Naive thymus-derived CD4-positive, alpha-beta T cell (primary cell): Measurements from ENCODE around the gene FSTL3. TPM values are rescaled to one million over a fixed set of nuclear protein-coding genes. Genes with fewer than 3 reads are reported as not detected.
"Not testable (repeated sequence)": the region's sequence is repeated elsewhere in the genome, so short reads cannot be mapped to it uniquely, and the experiment has no call there.

Experiments used
- ATAC-seq: fragments of 150-1000 bp; cut with Tn5 transposase; 2 replicates; pipeline ENCODE4 v1.10.0; 2021; ENCODE audit warnings: mild to moderate bottlenecking, moderate library complexity
- CTCF ChIA-PET: fragments of 350-600 bp; sonication (Branson Sonifier 250); formaldehyde crosslinking; loops from one replicate; lab custom pipeline; 2021; ENCODE audit warnings: antibody characterized with exemption; lab: Charles Lee
- POLR2A ChIA-PET: fragments of 350-600 bp; sonication (Branson Sonifier 250); formaldehyde crosslinking; loops from one replicate; lab custom pipeline; 2021; ENCODE audit warnings: antibody characterized with exemption, inconsistent platforms; lab: Charles Lee
- DNase-seq, 9 donors: peaks; one replicate each; pipeline versions ENCODE4 v3.0.0 to v3.0.0-alpha.2; 2020 to 2022; ENCODE audit warnings: mixed read lengths in 1 of 9
- H3K27ac ChIP-seq: one replicate; pipeline ENCODE4 v1.7.0; 2013; ENCODE audit warnings: mild to moderate bottlenecking, low read depth, low read length, moderate library complexity
- H3K27me3 ChIP-seq, 2 donors: one replicate each; pipeline ENCODE4 v1.7.0; 2013; ENCODE audit warnings: low read length in 2 of 2, mild to moderate bottlenecking in 2 of 2, moderate library complexity in 2 of 2; ENCODE audit not compliant: control insufficient read depth in 2 of 2, insufficient read depth in 2 of 2
- H3K36me3 ChIP-seq, 3 experiments: 1 replicate in 2 of 3; 2 replicates in 1 of 3; pipeline ENCODE4 v1.7.0; 2013; ENCODE audit warnings: low read length in 3 of 3, mild to moderate bottlenecking in 3 of 3, moderate library complexity in 1 of 3; ENCODE audit not compliant: insufficient read depth in 3 of 3, control insufficient read depth in 2 of 3
- H3K4me1 ChIP-seq, 2 donors: one replicate each; pipeline ENCODE4 v1.7.0; 2013; ENCODE audit warnings: low read length in 2 of 2, mild to moderate bottlenecking in 2 of 2, moderate library complexity in 1 of 2; ENCODE audit not compliant: control insufficient read depth in 2 of 2, insufficient read depth in 2 of 2
- H3K4me3 ChIP-seq: 2 replicates; pipeline ENCODE4 v1.7.0; 2013; ENCODE audit warnings: mild to moderate bottlenecking, low read length
- H3K9me3 ChIP-seq, 3 experiments: 1 replicate in 2 of 3; 2 replicates in 1 of 3; pipeline ENCODE4 v1.7.0; 2013; ENCODE audit warnings: low read length in 3 of 3; ENCODE audit not compliant: control insufficient read depth in 2 of 3
- H3K27ac Mint-ChIP-seq, 9 donors: one replicate each; pipeline ENCODE4 v1.8.0; 2020 to 2022; ENCODE audit warnings: mixed read lengths in 9 of 9, mild to moderate bottlenecking in 8 of 9, moderate library complexity in 5 of 9, inconsistent platforms in 2 of 9
- H3K27me3 Mint-ChIP-seq, 5 donors: one replicate each; pipeline ENCODE4 v1.8.0; 2021 to 2022; ENCODE audit warnings: mixed read lengths in 5 of 5, mild to moderate bottlenecking in 1 of 5
- H3K36me3 Mint-ChIP-seq, 5 donors: one replicate each; pipeline ENCODE4 v1.8.0; 2020 to 2022; ENCODE audit warnings: mixed read lengths in 5 of 5, mild to moderate bottlenecking in 3 of 5, inconsistent platforms in 1 of 5
- H3K4me1 Mint-ChIP-seq, 7 donors: one replicate each; pipeline ENCODE4 v1.8.0; 2020 to 2022; ENCODE audit warnings: mixed read lengths in 7 of 7, mild to moderate bottlenecking in 3 of 7, inconsistent platforms in 1 of 7
- H3K4me3 Mint-ChIP-seq, 10 donors: one replicate each; pipeline ENCODE4 v1.8.0; 2020 to 2022; ENCODE audit warnings: mild to moderate bottlenecking in 10 of 10, mixed read lengths in 10 of 10, moderate library complexity in 6 of 10, inconsistent platforms in 2 of 10
- H3K9me3 Mint-ChIP-seq, 11 donors: one replicate each; pipeline ENCODE4 v1.8.0; 2020 to 2022; ENCODE audit warnings: mixed read lengths in 11 of 11, mild to moderate bottlenecking in 4 of 11, inconsistent platforms in 1 of 11, moderate library complexity in 1 of 11
- intact Hi-C, 2 donors: fragments of 100-400 bp; cut with micrococcal nuclease; formaldehyde crosslinking; loops; one replicate each; pipeline ENCODE4 v1.15.1; 2023
- polyA plus RNA-seq, 2 donors: library from polyadenylated mRNA; unstranded; fragments of 300-500 nt; fragmentation: Illumina TruSeq; gene quantifications; one replicate each; pipeline ENCODE4 v1.2.3, GENCODE V29; 2021
- total RNA-seq, 6 experiments: library from RNA in 5 of 6; stranded (reverse) in 5 of 6; gene quantifications; 1 replicate in 5 of 6; 2 replicates in 1 of 6; pipeline ENCODE4 v1.2.3 and lab custom pipeline; 2021 to 2026

The FSTL3 gene
- total and polyA plus RNA-seq, 7 experiments from 2014 or later: 2.7 to 6.4 (median 4.7) TPM

GRCh38 chr19:663682-664117, 12.5 kb upstream of the FSTL3 start:
- peaks cover 19 to 37% (median 30%) of the 10 kb centered on the region in 7 donors for H3K4me1 Mint-ChIP-seq
- H3K9me3 Mint-ChIP-seq: peaks cover 0 to 3% (median 0%) of the 10 kb centered on the region in 11 donors
- CTCF ChIA-PET: interaction anchor here (0.8 to 1.3 kb wide), 3 partner anchors 70 to 200 kb away, joined by 3 to 7 read pairs (median 4); no protein-coding TSS in a partner anchor
- H3K36me3 Mint-ChIP-seq: peaks cover 0 to 5% (median 0%) of the 10 kb centered on the region in 5 donors
- Histone ChIP-seq H3K27me3 (no peaks in the 10 kb centered on the region), H3K9me3 (no peaks in the 10 kb centered on the region), H3K4me3 (peak overlapping the region; percentile 53), H3K4me1 (peaks cover 21 to 24% of the 10 kb centered on the region in 2 donors), H3K36me3 (peaks cover 0 to 22% (median 0%) of the 10 kb centered on the region in 3 experiments), H3K27ac (peak overlapping the region; percentile 90)
- peaks cover 0 to 7% (median 0%) of the 10 kb centered on the region in 5 donors for H3K27me3 Mint-ChIP-seq
- peak overlapping the region; percentile 75 to 95 (median 81) for H3K4me3 Mint-ChIP-seq
- H3K27ac Mint-ChIP-seq: peak overlapping the region; percentile 82 to 93 (median 87)
- ATAC-seq (no peak), DNase-seq (no peak)
- POLR2A ChIA-PET: interaction anchor here (1.0 to 1.8 kb wide), 7 partner anchors 15 to 605 kb away, joined by 3 to 11 read pairs (median 5); partner anchors contain the start of genes CDC34, CIRBP and POLRMT
- intact Hi-C loops: loop anchor here (1.0 to 10.0 kb wide), 9 partner anchors 17 to 741 kb away; partner anchors contain the start of genes BSG (in 2 of the 2), PTBP1 (in 2 of the 2), ATP5F1D (in 1 of the 2) and CDC34 (in 1 of the 2)

GRCh38 chr19:664913-665443, 11.2 kb upstream of the FSTL3 start:
- H3K4me1 Mint-ChIP-seq: peaks cover 16 to 31% (median 23%) of the 10 kb centered on the region in 7 donors
- CTCF ChIA-PET: interaction anchor here (0.6 to 0.9 kb wide), 2 partner anchors 14 to 23 kb away, joined by 4 to 7 read pairs; no protein-coding TSS in a partner anchor
- no peaks in the 10 kb centered on the region for H3K27me3 ChIP-seq
- DNase-seq (peak; percentile 66 to 85 (median 75)), ATAC-seq (peak; percentile 39)
- peaks cover 8 to 12% of the 10 kb centered on the region in 2 donors for H3K4me1 ChIP-seq
- H3K9me3 ChIP-seq: no peaks in the 10 kb centered on the region
- POLR2A ChIA-PET: no interaction called here
- peaks cover 0 to 5% (median 0%) of the 10 kb centered on the region in 5 donors for H3K36me3 Mint-ChIP-seq
- peaks cover 0 to 14% (median 0%) of the 10 kb centered on the region in 3 experiments for H3K36me3 ChIP-seq
- H3K4me3 Mint-ChIP-seq: peak overlapping the region; percentile 62 to 95 (median 75)
- H3K4me3 ChIP-seq: peak overlapping the region; percentile 34
- peaks cover 0 to 6% (median 0%) of the 10 kb centered on the region in 11 donors for H3K9me3 Mint-ChIP-seq
- peak overlapping the region; percentile 34 to 90 (median 86) for H3K27ac Mint-ChIP-seq
- H3K27ac ChIP-seq: peak overlapping the region; percentile 31
- H3K27me3 Mint-ChIP-seq: peaks cover 0 to 14% (median 0%) of the 10 kb centered on the region in 5 donors
- intact Hi-C loops: loop anchor here (1.0 to 10.0 kb wide), 6 partner anchors 69 to 740 kb away; partner anchors contain the start of genes ATP5F1D (in 1 of the 2), BSG (in 1 of the 2), DAZAP1 (in 1 of the 2) and GAMT (in 1 of the 2)

- not testable (repeated sequence) for H3K4me3 Mint-ChIP-seq, H3K27ac Mint-ChIP-seq, H3K27me3 ChIP-seq, H3K36me3 Mint-ChIP-seq, H3K9me3 ChIP-seq, H3K9me3 Mint-ChIP-seq, H3K4me3 ChIP-seq, H3K4me1 ChIP-seq, H3K36me3 ChIP-seq, DNase-seq, H3K27ac ChIP-seq, ATAC-seq
- H3K27me3 Mint-ChIP-seq: peaks cover 0 to 14% (median 0%) of the 10 kb centered on the region in 5 donors
- intact Hi-C loops: loop anchor here (10.0 kb wide), 3 partner anchors 238 to 738 kb away; partner anchors contain the start of genes ATP5F1D (in 1 of the 2), DAZAP1 (in 1 of the 2), GAMT (in 1 of the 2) and MIDN (in 1 of the 2)
- ChIA-PET CTCF (interaction anchor here (1.3 kb wide), 1 partner anchor 67 kb away, joined by 6 read pairs; no protein-coding TSS in a partner anchor), POLR2A (interaction anchor here (1.0 to 1.5 kb wide), 2 partner anchors 8 to 13 kb away, joined by 3 to 5 read pairs; no protein-coding TSS in a partner anchor)
- H3K4me1 Mint-ChIP-seq: peaks cover 7 to 19% (median 14%) of the 10 kb centered on the region in 7 donors
These were observed 9.1 kb upstream of the FSTL3 start for GRCh38 chr19:666985-667573.

GRCh38 chr19:668675-669434, 7.3 kb upstream of the FSTL3 start:
- not testable (repeated sequence) for H3K4me1 ChIP-seq
- intact Hi-C loops: loop anchor here (10.0 kb wide), 3 partner anchors 236 to 736 kb away; partner anchors contain the start of genes ATP5F1D (in 1 of the 2), DAZAP1 (in 1 of the 2), GAMT (in 1 of the 2) and MIDN (in 1 of the 2)
- POLR2A ChIA-PET: interaction anchor here (0.8 to 1.1 kb wide), 2 partner anchors 35 to 63 kb away, joined by 3 to 8 read pairs; partner anchors contain the start of gene POLRMT

GRCh38 chr19:670609-671075, 5.5 kb upstream of the FSTL3 start:
- Mint-ChIP-seq H3K4me1 (peaks cover 0 to 6% (median 4%) of the 10 kb centered on the region in 7 donors), H3K4me3 (no peak overlapping the region), H3K27me3 (peaks cover 6 to 23% (median 12%) of the 10 kb centered on the region in 5 donors), H3K27ac (no peak overlapping the region), H3K9me3 (peaks cover 0 to 4% (median 0%) of the 10 kb centered on the region in 11 donors), H3K36me3 (no peaks in the 10 kb centered on the region)
- intact Hi-C loops: no loop called here
- peaks cover 0 to 6% of the 10 kb centered on the region in 2 donors for H3K27me3 ChIP-seq
- POLR2A ChIA-PET: interaction anchor here (1.0 kb wide), 1 partner anchor 9 kb away, joined by 4 read pairs; no protein-coding TSS in a partner anchor
- ATAC-seq (no peak), DNase-seq (no peak)
- CTCF ChIA-PET: no interaction called here
- no peak overlapping the region for H3K4me3 ChIP-seq
- no peaks in the 10 kb centered on the region for H3K36me3 ChIP-seq
- no peak overlapping the region for H3K27ac ChIP-seq
- no peaks in the 10 kb centered on the region for H3K9me3 ChIP-seq
- H3K4me1 ChIP-seq: no peaks in the 10 kb centered on the region

More at GRCh38 chr19:668675-669434, 7.3 kb upstream of the FSTL3 start:
- H3K27ac ChIP-seq, H3K36me3 ChIP-seq, H3K4me3 Mint-ChIP-seq, H3K4me3 ChIP-seq, H3K9me3 Mint-ChIP-seq, H3K27me3 ChIP-seq, ATAC-seq, H3K36me3 Mint-ChIP-seq, H3K9me3 ChIP-seq, DNase-seq: not testable (repeated sequence)
- H3K27me3 Mint-ChIP-seq: peaks cover 0 to 15% (median 4%) of the 10 kb centered on the region in 5 donors
- H3K27ac Mint-ChIP-seq: peak overlapping the region in 1 of 9 donors; percentile 86
- H3K4me1 Mint-ChIP-seq: peaks cover 7 to 14% (median 11%) of the 10 kb centered on the region in 7 donors
- CTCF ChIA-PET: interaction anchor here (0.7 to 1.5 kb wide), 2 partner anchors 65 to 85 kb away, joined by 3 read pairs; no protein-coding TSS in a partner anchor
